Brain microvascular endothelial cell (primary cell): ENCODE results near the gene ADORA1.

Experiments
- DNase-seq: peaks from one replicate; pipeline ENCODE4 v3.0.0-alpha.2; 2020
- H3K27ac ChIP-seq: fragments of 250-450 bp; sonication (Bioruptor Pico); 2 replicates; pipeline ENCODE4 v1.5.1; 2020; ENCODE audit warnings: mild to moderate bottlenecking, moderate library complexity
- H3K27me3 ChIP-seq: fragments of 250-450 bp; sonication (Bioruptor Pico); replicated peaks from 2 replicates; pipeline ENCODE4 v1.5.1; 2020; ENCODE audit warnings: mild to moderate bottlenecking
- H3K36me3 ChIP-seq: fragments of 250-450 bp; sonication (Bioruptor Pico); replicated peaks from 2 replicates; pipeline ENCODE4 v1.5.1; 2020; ENCODE audit warnings: mild to moderate bottlenecking
- H3K4me3 ChIP-seq: 2 replicates; pipeline ENCODE4 v1.5.1; 2011; ENCODE audit warnings: low read depth, mild to moderate bottlenecking, control low read depth, low read length, moderate library complexity
- in situ Hi-C: cut with HindIII; loops from 2 replicates; pipeline ENCODE4 v1.10.0; 2017; ENCODE audit warnings: low sequenced_read_pairs, low pct_ligation_motif_present
- TF ChIP-seq, protein P1 (sequence below): IDR thresholded peaks from 2 replicates; pipeline ENCODE4 v1.5.1; 2011; ENCODE audit warnings: low read depth, mild to moderate bottlenecking, moderate library complexity, low read length, control low read depth, inconsistent platforms; ENCODE audit errors: missing control alignments

Gene ADORA1

DNA sequence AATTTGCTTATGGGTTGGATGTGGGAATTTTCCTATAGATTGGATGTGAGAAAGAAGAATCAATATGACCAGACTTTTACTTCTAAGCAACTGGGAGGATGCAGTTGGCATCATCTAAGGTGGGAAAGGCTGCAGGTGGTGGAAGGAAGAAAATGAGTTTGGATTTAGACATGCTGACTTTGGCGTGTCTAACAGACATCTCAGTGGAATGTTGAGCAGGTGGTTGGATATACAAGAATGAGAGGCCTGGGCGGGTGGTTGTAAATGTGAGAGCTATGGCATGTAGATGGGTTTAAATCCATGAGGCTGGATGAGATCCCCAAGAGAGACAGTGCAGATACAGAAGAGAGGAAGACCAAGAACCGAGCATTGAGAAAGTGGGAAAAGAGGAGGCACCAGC, 10.5 kb downstream of the ADORA1 start:
- no peaks in the 10 kb centered on the region for H3K36me3 ChIP-seq
- no peaks in the 10 kb centered on the region for H3K27me3 ChIP-seq
- DNase-seq = no peak
- TF ChIP-seq, protein P1, sequence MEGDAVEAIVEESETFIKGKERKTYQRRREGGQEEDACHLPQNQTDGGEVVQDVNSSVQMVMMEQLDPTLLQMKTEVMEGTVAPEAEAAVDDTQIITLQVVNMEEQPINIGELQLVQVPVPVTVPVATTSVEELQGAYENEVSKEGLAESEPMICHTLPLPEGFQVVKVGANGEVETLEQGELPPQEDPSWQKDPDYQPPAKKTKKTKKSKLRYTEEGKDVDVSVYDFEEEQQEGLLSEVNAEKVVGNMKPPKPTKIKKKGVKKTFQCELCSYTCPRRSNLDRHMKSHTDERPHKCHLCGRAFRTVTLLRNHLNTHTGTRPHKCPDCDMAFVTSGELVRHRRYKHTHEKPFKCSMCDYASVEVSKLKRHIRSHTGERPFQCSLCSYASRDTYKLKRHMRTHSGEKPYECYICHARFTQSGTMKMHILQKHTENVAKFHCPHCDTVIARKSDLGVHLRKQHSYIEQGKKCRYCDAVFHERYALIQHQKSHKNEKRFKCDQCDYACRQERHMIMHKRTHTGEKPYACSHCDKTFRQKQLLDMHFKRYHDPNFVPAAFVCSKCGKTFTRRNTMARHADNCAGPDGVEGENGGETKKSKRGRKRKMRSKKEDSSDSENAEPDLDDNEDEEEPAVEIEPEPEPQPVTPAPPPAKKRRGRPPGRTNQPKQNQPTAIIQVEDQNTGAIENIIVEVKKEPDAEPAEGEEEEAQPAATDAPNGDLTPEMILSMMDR = no peak
- in situ Hi-C loops = no loop called here
- H3K27ac ChIP-seq = no peak overlapping the region
- H3K4me3 ChIP-seq = no peak overlapping the region

DNA sequence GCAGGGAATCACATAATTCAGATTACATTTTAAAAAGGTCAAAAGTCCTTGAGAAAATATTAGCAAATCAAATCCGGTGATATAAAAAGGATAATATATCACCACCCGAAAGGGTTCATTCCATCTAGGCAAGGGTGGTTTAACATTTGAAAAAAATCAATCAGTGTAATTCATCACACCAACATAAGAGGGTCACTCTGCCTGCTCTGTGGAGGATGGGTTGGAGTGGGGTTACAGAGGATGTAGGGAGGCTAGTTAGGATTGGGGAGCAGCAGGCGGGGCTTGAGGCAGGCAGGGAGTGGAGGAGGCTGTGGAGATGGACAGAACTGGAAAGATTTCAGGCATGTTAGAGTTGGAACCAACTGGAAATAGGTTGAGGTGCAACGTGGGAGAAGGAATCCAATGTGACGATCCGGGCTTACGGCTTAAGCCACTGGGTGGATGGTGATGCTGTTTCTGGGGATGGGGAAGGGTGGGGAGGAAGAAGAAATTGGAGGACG, 12.5 kb downstream of the ADORA1 start:
- no peak overlapping the region for H3K27ac ChIP-seq
- in situ Hi-C loops = no loop called here
- H3K36me3 ChIP-seq = no peaks in the 10 kb centered on the region
- TF ChIP-seq, protein P1 = no peak
- H3K4me3 ChIP-seq = no peak overlapping the region
- no peaks in the 10 kb centered on the region for H3K27me3 ChIP-seq
- no peak for DNase-seq

DNA sequence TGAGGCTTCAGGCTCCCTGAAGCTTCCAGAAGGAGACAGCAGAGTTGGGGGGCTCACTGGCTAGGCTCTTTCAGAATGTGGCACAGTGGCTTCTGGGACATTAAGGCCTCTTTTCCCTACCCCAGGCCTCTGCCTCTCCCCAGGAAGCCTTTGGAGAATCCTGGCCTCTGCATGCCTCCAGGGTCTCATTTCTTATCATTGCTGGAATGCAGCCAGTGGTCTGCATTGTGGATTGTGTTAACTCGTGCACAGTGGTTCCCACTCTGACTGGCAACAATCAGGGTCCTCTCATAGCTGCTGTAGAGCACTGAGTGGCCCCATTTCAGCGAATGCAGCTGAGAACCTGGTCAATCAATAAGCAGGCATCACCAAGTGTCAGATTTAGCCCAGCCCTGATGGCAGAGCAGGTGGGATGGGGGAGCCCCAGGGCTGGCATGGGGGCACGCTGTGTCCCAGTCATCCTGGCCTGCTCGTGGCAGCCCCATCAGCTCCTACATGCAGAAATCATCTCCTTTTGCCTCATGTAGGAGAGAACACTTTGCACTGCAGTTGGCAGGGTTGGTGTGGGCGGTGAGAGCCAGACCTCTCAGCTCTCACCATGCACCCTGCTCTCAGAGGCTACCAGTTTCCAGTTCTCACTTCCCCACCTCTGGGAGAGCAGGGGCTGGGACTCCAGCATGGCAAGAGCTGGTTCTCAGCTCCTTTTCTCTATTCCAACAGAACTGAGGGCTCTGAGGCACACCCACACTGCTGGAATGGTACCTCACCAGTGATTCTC, 13.4 kb downstream of the ADORA1 start:
- DNase-seq = no peak
- TF ChIP-seq, protein P1 = no peak
- no peaks in the 10 kb centered on the region for H3K36me3 ChIP-seq
- H3K4me3 ChIP-seq = no peak overlapping the region
- no peaks in the 10 kb centered on the region for H3K27me3 ChIP-seq
- no peak overlapping the region for H3K27ac ChIP-seq
- in situ Hi-C loops = no loop called here

DNA sequence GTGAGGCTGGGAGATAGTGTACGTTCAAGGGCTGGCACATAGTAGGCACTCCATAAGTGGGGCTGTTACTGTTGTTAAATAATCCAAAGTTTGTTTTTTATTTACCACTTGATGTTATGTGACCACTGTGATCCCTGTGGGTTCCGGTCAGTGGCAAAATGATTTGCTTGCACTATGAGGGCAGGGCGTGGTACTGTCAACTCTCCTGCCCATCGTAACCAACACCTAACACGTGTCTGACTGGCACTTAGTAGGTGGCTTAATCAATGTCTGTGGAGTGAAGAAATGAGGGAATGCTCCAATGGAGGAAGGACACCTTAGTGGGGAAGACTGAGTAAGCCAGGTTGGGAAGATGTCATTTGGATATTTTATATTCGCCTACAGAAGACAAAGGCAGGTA, 14.6 kb downstream of the ADORA1 start:
- Histone ChIP-seq H3K27me3 (no peaks in the 10 kb centered on the region), H3K4me3 (no peak overlapping the region), H3K36me3 (no peaks in the 10 kb centered on the region), H3K27ac (no peak overlapping the region)
- in situ Hi-C loops = no loop called here
- no peak for DNase-seq
- TF ChIP-seq, protein P1 = no peak

GRCh38 chr1:203142684-203143408, 15.3 kb downstream of the ADORA1 start:
- TF ChIP-seq, protein P1 = no peak
- in situ Hi-C loops = no loop called here
- Histone ChIP-seq H3K36me3 (no peaks in the 10 kb centered on the region), H3K27me3 (no peaks in the 10 kb centered on the region), H3K27ac (no peak overlapping the region), H3K4me3 (no peak overlapping the region)
- no peak for DNase-seq
